ENCODE results near the gene TOMM40.
"Not testable (repeated sequence)": the region's sequence is repeated elsewhere in the genome, so short reads cannot be mapped to it uniquely, and the experiment has no call there.

The TOMM40 gene

GRCh38 chr19:44924243-44924725 lies 33.2 kb downstream of the TOMM40 start:
- no peak overlapping the region for H3K4me3 ChIP-seq (replicated peaks; ENCODE audit: low read depth, low read length)
- no peak for TF ChIP-seq CTCF (IDR thresholded peaks at IDR 0.05; ENCODE audit: low read depth, low read length, missing control alignments)
- no peak for DNase-seq (ENCODE audit: extremely low read depth, low read depth)

- TF ChIP-seq CTCF (IDR thresholded peaks at IDR 0.05; ENCODE audit: low read depth, low read length, missing control alignments), result no peak
- H3K4me3 ChIP-seq (replicated peaks; ENCODE audit: low read depth, low read length), result no peak overlapping the region
- DNase-seq (ENCODE audit: extremely low read depth, low read depth), result no peak
Observed at GRCh38 chr19:44925114-44925891, 34.2 kb downstream of the TOMM40 start.

GRCh38 chr19:44926245-44927077 lies 35.4 kb downstream of the TOMM40 start:
- H3K4me3 ChIP-seq (replicated peaks; ENCODE audit: low read depth, low read length); DNase-seq (ENCODE audit: extremely low read depth, low read depth): not testable (repeated sequence)

- TF ChIP-seq CTCF (IDR thresholded peaks at IDR 0.05; ENCODE audit: low read depth, low read length, missing control alignments), result no peak
- H3K4me3 ChIP-seq (replicated peaks; ENCODE audit: low read depth, low read length), result no peak overlapping the region
- no peak for DNase-seq (ENCODE audit: extremely low read depth, low read depth)
Observed at GRCh38 chr19:44927746-44928145, 36.7 kb downstream of the TOMM40 start.

GRCh38 chr19:44930088-44930487 lies 39.0 kb downstream of the TOMM40 start:
- no peak overlapping the region for H3K4me3 ChIP-seq (replicated peaks; ENCODE audit: low read depth, low read length)
- DNase-seq (ENCODE audit: extremely low read depth, low read depth), result no peak
- TF ChIP-seq CTCF (IDR thresholded peaks at IDR 0.05; ENCODE audit: low read depth, low read length, missing control alignments), result no peak

- no peak for TF ChIP-seq CTCF (IDR thresholded peaks at IDR 0.05; ENCODE audit: low read depth, low read length, missing control alignments)
- DNase-seq (ENCODE audit: extremely low read depth, low read depth), result no peak
- H3K4me3 ChIP-seq (replicated peaks; ENCODE audit: low read depth, low read length), result no peak overlapping the region
Observed at GRCh38 chr19:44931541-44931940, 40.5 kb downstream of the TOMM40 start.

- no peak for DNase-seq (ENCODE audit: extremely low read depth, low read depth)
- TF ChIP-seq CTCF (IDR thresholded peaks at IDR 0.05; ENCODE audit: low read depth, low read length, missing control alignments), result no peak
- H3K4me3 ChIP-seq (replicated peaks; ENCODE audit: low read depth, low read length), result no peak overlapping the region
Observed at GRCh38 chr19:44939668-44940067, 48.6 kb downstream of the TOMM40 start.
